ENCODE results near the gene THEM4.

Gene THEM4

DNA sequence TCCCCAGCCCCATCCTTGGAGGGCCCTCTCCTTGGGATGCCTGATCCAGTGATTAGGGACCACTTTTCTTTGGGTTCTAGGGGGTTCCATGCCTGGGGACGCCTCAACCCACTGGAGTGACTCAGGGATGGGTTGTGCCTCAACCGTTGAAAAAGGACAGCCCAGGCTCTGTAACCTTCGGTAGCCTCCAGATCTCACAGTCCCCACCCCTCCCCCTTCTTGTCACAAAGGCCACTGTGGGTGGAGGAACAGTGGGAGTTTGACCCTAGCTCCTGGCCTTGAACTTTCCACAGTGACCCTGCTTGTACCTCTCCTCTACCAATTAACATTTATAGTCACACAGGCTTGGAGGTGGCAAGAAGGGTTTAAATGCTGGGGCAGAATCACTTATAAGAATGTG, 75.1 kb downstream of the THEM4 start:
- DNase-seq = no peak

DNA sequence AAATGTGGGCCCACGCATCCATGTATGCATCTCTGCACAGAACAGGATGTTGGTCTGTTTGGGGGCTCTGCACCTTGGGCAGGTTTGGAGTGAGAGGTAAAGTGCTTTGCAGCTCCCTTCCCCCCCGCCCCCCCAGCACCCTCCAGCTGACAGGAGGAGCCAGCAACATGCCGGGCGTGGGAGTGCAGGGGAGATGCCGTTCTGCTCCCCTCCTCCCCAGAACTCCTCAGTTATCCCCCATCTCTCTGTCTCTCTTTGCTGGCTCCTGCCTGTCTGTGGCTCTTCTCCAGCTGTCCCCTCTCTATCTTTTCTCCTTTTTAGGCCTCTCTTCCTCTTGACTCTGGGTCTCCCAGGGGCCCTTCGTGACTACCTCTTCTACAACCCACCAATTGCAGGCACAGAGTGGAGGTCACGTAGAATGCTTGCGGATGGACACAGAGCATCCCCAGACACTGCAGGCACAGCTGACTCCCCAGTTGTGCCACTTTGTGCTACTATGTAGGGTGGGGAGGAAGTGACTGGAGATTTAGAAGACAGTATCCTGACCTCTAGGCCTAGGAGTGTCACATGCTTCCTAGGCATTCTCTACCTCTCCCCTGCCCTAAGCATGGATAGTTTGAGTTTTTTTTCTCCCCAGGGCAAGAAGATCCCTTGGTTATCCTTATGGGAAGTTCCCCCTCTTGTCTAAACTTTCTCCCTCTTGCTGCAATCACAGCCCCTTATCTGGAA, 76.0 kb downstream of the THEM4 start:
- no peak for DNase-seq

DNA sequence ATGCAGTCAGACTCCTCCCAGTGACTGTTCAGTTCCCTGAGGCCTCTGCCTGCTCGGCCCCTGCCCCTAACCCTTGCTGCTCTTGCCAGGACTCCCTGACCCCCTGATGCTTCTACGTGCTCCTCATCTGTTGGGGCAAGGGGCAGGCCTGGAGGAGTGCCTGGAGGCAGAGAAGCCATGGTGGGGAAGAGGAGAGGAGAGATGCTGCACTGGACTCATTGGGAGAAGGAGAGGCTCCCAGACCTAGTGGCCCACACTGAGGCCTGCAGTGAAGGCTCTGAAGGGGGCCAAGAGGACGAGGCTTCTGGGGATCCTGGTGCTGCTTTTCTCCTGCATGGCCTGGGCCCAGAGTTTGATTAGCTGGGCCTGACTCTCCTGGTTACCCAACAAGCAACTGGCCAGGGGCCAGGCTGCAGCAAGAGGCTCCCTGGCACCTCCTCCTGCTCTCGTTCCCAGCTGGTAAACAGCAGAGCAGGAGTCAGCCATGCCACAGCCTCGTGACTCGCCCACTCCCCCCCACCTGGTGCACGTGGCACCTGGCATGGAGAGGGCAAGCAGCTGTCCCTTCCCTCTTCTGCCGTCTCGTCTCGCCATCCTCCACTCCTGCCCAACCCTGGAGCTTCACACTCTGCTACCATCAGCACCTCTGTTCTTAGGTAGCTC, 76.9 kb downstream of the THEM4 start:
- no peak for DNase-seq

DNA sequence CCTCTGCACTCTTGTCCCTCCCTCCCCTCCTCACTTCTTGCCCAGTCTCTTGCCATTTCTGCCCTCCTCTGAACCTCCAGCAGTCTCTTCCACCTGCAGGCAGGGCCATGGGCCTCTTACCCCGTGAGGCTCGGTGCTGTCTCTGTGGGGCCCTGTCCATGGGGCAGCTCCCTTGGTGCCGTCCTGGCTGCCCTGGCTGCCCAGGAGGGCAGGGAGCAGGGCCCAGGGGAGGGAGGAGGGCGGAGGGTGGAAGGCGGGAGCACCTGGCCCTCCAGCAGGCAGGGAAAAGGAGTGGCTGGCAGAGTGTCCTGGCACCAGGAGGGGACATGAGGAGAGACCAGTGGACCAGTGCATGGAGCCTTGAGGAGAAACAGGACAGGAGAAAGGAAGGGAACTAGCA, 77.7 kb downstream of the THEM4 start, which contains the start of gene RORC:
Gene RORC (minus strand): TSS at position 198 of the 400 bp plus-strand sequence. CDS start 38 bp downstream, at position 160.
- DNase-seq = no peak

DNA sequence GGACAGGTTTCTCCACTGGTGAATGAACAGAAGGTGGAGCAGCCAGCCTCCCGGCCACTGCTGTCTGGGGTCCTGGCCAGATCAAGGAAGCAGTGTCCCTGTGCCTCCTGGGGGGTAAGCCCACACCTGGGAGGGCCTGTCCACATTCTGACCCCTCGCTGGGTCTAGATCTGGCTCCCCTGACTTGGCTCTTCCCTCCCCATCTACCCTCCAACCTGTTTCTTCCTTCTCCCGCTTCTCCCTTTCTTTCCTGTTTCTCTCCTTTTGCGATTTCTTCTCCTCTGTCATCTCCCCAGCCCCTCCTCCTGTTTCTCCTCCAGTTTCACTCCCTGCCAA, 78.1 kb downstream of the THEM4 start:
- DNase-seq = no peak

DNA sequence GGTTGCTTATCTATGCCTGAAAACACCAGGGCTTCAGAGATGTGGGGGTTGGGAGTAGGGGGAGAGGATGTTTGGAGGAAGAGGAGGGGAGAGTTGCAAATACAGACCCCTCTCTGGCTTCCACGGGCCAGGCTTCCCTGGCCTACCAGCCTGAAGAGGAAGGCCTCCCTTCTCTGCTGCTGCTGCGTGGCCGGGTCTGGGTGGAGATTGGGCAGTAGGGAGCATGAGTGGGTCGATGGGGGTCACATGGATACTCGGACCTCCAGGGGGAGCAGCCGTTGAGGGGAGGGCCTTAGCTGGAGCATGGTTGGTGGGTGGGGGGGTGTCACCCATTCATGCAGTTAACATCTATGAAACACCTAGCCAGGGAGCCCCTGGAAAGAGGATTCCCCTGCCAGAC, 79.3 kb downstream of the THEM4 start:
- DNase-seq = no peak

DNA sequence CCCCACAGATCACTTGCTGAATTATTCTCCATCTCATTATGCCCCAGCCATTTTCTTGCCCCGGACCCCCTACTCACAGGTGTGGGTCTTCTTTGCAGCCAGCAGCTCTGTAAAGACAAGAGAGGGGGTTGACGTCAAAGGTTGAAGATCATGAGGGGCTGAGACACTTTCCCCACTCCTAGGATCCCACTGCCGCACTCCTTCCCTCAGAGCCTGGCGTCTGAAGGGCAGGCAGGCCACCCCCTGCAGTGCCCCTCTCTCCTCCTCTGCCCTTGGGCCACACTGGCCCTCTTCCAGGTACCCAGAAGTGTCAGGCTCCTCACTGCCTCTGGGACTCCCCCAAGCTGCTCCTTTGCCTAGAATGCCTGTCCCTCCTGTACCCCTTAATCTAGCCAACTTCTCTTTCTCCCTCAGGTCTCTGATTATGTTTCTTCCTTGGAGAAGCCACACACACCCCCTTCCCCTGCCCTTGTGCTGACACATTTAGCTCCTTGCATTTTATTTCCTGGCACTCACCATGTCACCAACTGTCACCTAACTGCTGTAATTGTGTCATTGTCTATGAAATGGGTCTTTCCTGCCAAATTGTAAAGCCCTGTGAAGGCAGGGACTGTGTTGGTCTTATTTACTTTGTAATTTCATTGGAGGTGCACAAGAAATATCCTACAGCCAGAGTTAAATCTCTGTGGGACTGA, 79.8 kb downstream of the THEM4 start:
- no peak for DNase-seq

DNA sequence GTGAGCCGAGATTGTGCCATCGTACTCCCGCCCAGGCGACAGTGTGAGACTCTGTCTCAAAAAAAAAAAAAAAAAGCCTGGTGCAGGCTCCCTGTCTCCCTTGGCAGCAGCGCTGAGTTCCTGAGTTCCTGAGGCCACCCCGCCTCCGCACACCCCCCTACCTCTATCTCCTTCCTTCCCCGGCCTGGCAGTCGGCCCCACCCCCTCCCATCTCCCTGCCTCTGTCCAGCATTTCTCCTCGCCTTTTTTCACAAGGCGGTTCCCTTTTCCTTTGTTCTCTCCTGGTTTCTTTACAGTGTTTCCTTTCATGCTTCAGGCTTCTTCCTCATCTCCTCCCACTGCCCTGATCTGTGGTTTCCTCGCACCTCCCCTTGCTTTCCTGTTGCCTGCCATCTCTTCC, 80.4 kb downstream of the THEM4 start:
- DNase-seq = no peak

DNA sequence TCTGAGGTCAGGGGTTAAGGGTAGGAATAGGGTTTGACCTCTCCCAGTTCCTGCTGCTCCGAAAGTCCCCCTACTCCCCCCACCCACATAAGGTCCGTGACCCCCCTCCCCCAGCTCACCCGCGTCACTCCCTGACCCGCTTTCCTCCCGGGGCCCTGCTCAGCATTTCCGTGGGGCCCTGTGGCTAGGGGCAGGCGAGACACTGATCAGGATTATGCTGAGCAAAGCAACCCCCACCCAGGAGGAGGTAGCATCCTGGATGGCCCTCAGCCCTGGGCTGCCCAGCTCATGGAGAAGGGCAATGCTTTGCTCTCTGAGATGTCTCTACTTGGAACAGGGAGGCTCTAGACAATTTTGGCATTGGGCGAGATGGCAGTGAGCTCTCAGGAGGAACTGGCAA, 81.5 kb downstream of the THEM4 start:
- DNase-seq = no peak

DNA sequence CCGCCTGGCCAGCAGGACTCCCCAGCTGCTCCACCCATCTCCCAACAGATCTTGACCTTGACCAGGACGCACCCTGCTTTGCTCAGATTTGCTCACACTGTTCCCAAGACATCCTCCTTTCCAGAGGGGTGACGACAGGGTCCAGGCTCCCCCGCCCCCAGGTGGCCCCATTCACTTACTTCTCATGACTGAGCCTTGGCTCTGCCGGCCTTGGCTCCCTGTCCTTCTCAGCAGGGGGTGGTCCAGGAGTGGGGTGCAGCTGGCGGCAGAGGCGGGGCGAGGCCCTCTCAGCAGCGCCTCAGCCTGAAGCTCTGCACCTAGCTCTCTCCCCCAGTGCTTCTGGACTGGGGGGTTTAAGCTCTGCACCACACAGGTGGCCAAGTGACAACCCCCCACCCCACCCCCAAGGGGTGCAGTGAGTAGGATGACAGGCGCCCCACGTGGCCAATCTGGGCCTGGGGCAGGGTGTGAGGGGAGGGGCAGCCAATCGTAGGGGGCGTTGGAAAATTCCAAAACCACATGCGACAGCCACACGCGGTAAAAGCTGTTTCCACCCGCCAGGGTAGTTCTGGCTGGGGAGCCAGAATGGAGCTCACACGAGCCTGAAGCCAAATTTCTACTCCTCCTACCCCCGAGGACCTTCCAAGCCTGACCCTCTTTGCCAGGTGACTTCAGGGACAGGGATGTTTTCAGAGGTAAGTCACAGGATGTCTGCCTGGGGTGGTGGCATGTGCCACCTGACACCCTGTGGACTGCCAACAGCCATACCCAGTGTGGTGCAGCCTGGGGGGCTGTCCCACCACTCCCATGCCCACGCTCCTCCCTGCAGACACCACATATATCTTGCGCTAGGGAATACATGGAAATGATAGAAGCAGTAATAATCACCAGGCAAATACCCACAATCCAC, 83.3 kb downstream of the THEM4 start:
- DNase-seq = no peak

DNA sequence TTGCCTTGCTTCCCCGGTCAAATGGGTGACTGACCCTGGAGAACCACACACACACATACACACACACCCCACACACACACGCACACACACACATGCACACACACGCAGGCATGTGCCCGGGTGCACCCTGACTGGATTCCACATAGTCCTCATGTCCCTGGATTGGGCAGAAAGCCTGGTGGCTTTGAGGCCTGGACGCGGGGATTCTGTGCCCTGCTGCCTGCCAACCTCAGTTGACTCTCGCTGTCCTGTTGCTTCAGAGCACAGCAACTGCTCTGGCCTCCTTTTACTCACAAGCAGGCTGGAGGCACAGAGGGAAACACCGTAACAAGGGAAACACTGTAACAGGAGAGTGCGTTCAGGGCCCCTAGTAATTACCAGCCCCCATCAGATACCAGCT, 84.1 kb downstream of the THEM4 start:
- DNase-seq = no peak
